MV-4-11 (cell line): ENCODE data around the gene STK10.

Source experiments
- DNase-seq: peaks from one replicate; lab custom pipeline; 2025; lab: John Stamatoyannopoulos, UW

The STK10 gene

GRCh38 chr5:172054611-172055153, 133.3 kb downstream of the STK10 start:
- no peak for DNase-seq

DNA sequence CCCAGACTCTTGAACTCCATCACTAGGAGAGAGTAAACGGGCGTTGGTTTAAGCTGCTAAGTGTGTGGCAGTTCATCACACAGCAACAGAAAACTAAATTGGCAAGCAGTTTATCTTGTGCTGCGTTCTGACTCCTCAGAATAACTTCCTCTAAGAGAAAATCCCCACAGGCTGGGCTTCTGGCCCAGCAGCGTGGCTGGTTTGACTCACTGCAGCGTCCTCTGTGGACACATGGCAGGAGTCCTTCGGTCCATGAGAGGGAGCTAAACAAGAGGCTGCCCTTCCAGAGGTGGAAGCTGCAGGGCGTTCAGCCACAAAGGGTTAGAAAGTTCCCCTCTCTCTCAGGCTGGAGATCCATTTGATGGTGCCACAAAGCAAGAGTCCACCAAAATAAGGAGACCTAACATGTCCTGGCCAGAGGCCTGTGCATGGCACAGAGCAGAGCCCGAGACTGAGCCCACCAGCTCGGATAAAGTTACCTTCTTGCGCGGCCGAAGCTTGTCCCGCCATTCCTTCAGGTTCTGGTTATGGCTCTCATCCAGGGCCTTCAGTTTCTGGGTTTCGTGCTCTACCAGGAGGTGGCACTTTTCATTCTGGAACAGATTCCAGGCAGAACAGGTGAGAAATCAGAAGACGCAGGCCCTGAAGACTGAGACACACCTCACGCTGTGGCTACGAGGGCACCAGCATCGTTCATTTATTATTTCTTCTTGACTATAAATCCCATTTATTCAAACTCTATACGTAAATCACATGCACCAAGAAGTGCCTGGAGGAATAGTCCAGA, 135.4 kb downstream of the STK10 start:
- peak; percentile 37 for DNase-seq

DNA sequence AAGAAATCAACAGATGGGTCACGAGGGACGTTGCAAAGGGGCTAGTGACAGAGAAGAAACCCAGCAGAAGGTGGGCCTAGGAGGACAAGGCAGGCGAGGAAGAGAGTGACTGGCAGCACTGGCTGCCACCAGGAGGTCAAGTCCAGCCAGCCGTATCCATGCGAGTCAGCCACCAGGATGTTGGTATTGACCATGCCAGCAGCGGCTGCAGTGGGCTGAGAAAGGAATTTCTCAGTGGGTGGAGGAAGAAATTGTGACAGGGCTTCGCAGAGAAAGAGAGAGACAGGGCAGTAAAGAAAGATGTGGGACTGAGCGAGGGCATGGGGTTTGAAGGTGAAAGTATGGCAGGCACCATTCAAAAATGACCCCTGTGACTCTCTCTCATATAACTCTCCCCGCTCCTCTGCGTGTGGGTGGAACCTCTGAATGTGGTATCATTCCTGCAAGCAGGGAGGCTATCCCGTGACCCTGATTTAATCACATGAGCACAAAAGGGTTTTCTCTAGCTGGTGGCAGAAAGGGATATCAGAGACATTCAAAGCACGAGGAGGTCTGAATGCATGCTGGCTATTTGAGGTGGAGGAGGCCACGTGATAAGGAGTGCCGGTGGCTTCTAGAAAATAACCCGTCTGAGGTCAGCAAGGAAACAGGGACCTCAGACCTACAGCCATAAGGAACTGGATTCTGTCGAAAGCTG, 136.2 kb downstream of the STK10 start:
- DNase-seq = no peak

DNA sequence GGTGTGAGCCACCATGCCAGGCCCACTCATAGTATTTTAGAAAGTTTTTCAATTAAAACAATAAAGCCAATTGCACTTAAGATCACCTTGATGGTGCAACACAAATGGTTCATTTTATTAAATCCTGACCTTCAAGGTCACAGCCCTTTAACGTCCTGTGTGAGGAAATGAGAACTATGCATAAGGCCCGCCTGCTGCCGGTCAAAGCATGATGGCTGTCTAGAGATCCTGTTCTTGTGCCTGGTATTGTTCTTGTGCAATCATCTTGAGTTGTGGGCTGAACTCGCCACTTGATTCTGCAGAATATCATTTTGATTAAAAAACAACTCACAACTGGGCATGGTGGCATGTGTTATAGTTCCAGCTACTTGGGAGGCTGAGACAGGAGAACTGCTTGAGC, 137.9 kb downstream of the STK10 start:
- DNase-seq = peak; percentile 55

DNA sequence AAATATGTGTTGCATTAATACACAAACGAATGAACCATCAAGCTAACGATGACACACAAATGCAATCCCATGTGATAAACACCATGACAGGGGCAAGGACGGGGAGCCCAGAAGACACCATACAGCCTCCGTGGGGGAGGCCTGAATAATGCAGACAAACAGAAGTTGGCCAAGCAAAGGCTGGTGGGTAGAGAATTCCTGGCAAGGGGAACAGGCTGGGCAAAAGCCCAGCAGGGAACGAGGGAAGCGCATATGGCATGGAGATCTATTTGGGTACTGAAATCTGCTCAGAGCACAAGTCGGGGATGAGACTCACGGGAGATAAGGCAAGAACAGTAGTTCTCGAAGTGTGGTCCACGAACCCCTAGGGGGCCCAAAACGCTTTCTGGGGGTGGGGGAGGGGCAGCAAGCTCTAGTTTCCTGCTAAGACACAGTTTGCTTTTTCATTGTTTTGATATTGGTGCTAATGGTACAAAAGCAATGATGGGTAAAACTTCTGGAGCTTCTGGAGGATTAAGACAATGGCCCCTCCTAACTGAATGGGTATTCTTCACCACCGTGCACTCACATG, 138.7 kb downstream of the STK10 start:
- no peak for DNase-seq

DNA sequence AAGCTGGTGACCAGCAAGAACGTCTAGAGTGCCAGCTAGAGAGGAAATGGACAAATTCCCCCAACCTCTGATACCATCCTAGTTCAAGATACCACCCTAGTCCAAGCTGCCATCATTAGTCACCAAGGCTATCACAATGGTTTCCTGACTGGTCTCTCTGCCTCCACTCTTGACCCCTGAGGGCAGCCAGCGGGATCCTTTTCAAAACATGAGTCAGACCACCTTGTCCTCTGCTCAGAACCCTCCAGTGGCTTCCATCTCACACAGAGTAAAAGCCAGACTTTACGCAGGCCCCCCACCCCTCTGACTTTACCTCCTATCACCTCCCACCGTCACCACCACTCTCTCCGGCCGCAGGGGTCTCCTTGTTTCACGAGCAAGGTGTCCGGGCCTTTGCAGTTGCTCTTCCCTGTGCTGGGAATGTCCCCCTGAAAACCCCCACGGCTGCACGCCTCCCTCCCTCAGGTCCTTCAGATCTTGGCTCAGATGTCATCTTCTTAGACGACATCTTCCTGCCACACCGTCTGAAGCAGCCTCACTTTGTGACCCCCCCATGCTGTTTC, 139.4 kb downstream of the STK10 start:
- no peak for DNase-seq

- DNase-seq = no peak
Measured at GRCh38 chr5:172048170-172048422, 139.9 kb downstream of the STK10 start.

- DNase-seq = peak; percentile 14
Measured at GRCh38 chr5:172046593-172046992, 141.4 kb downstream of the STK10 start.

DNA sequence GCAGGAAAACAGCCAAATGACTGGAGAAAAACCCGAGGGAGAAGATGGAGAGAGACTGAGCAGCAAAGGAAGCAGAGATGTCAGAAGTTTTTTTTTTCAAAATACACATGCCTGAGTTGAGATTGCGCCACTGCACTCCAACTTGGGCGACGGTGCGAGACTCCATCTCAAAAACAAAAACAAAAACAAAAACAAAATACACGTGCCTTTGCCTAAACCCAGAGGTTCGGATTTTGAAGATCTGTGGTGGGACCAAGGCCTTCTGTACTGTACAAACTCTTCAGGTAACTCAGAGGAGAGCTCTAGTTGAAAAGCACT, 142.8 kb downstream of the STK10 start:
- DNase-seq = no peak

- no peak for DNase-seq
Measured at GRCh38 chr5:172044631-172045314, 143.3 kb downstream of the STK10 start.

GRCh38 chr5:172043865-172044264, 144.2 kb downstream of the STK10 start:
- no peak for DNase-seq

DNA sequence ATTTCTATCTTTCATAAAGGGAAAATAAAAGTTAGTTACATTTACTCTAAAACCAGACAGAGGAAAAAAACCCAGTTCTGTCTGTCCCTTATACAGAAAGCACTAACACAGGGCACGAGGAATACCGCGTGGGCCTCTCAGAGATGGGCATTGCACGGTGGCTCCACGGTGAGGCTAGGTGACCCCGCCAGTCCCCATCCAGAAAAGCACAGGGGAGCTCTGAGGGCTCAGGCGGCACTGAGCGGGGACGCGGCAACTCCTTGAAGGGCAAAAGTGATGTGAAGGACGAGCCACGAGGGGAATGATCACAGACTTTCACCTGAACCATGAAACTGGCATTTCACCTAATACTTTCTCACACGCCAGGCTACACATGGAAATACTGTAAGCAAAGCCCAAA, 145.8 kb downstream of the STK10 start:
- no peak for DNase-seq

- DNase-seq = peak; percentile 35
Measured at GRCh38 chr5:172038167-172038566, 149.9 kb downstream of the STK10 start.

DNA sequence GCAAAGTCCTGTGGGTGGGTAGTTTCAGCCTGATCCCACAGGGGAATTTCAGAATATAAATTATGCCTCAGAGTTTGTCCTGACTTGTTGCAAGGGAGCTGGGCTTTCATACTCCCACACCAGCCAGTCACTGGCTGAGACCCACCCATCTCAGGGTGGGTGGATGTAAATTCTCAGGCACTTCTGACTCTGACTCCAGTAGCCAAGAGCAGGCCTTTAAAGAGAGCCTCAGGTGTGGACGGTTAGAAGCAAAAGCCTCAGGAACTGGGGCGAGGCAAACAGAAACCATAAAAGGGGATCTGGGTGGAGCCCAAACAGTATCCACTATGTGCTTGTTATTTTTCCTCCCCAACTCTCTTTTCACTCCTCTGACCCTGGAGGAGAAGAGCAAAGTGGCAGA, 153.0 kb downstream of the STK10 start:
- DNase-seq = peak; percentile 38

DNA sequence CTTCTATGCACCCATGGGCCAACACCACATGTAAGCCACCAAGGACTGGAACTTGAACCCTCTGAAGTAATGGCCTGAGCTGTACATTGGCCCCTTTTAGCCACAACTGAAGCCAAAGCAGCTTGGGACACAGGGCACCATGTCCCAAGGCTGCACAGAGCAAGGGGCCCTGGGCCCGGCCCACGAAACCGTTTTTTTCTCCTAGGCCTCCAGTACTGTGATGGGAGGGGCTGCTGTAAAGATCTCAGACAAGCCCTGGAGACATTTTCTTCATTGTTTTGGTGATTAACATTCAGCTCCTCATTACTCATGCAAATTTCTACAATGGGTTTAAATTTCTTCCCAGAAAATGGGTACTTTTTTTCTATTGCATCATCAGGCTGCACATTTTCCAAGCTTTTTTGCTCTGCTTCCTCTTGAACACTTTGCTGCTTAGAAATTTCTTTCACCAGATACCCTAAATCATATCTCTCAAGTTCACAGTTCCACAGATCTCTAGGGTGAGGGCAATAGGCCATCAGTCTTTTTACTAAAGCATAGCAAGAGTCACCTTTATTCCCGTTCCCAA, 156.0 kb downstream of the STK10 start:
- DNase-seq = no peak

DNA sequence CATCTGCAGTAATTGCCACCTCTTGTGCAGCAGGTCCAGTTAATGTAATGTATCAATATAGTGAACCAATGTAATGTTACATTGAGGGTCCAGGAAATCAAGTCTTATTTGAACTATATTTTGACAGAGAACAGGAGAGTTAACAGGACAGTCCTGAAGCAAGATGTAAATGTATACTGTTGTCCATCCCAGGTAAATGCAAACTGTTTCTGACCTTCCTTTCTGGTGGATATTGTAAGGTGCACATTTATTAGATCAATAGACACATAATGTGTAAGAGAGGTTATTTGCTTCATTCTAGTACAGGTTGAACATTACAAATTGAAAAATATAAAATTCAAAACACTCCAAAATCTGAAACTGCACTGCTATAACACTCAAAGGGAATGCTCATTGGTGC, 158.1 kb downstream of the STK10 start:
- no peak for DNase-seq

- DNase-seq = no peak
Measured at GRCh38 chr5:172028167-172028566, 159.9 kb downstream of the STK10 start.

DNA sequence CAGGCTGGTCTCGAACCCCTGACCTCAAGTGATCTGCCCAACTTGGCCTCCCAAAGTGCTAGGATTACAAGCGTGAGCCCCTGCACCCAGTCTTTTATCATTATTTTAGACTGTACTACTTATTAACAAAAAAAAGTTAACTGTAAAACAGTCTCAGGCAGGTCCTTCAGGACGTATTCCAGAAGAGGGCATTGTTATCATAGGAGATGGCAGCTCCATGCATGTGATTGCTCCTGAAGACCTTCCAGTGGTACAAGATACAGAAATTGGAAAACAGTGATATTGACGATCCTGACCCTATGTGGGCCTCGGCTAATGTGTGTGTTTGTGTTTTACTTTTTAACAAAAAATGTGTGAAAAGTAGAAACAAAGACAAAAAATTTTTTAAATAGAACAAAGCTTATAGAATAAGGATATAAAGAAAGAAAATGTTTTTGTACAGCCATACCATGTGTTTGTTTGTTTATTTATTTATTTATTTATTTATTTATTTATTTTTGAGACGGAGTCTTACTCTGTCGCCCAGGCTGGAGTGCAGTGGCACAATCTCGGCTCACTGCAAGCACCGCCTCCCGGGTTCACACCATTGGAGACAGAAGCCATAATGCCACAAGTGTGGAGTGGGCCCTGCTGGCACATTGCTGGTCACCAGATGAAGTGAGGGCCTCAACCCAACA, 167.8 kb downstream of the STK10 start:
- peak; percentile 5 for DNase-seq

GRCh38 chr5:172015346-172015745, 172.7 kb downstream of the STK10 start:
- DNase-seq = peak; percentile 32

GRCh38 chr5:172010278-172010677, 177.7 kb downstream of the STK10 start:
- peak; percentile 9 for DNase-seq

DNA sequence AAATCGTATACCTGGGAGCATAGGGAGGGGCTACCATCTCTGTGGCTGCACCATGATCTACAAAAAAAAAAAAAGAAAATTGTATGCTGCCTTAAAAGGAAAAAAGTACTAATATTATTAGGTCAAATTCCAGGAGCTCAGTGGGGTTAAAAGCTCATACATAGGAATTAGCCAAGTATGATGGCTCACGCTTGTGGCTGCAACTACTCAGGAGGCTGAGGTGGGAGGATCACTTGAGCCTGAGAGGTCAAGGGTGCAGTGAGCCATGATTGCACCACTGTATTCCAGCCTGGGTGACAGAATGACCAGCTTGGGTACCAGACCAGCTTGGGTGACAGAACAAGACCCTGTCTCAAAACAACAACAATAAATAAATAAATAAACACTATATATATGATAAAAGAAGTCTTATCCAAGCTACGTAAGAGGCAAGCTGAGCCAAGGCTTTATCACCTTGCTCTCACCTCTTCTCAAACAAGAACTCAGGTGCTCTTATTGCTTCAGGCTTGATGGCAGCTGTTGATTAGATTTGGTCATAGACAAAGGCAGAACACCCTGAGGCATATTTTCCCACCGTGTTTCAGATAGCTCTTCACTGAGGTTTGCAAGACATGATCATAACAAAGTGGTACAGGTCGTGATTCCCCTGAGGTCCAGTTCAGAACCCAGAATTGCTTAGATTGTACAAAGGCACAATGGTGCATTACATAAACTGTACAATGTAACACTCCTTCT, 178.3 kb downstream of the STK10 start:
- no peak for DNase-seq
